Stomach smooth muscle (tissue), 2 donors: ENCODE data around the gene ANKFN1.

Source experiments
- H3K27ac ChIP-seq: one replicate; pipeline ENCODE4 v1.7.0; 2013; ENCODE audit warnings: mild to moderate bottlenecking, low read length, inconsistent platforms
- H3K27me3 ChIP-seq, 2 donors: one replicate each; pipeline ENCODE4 v1.7.0; 2013; ENCODE audit warnings: low read length in 2 of 2; ENCODE audit not compliant: insufficient read depth in 2 of 2, control insufficient read depth in 1 of 2
- H3K36me3 ChIP-seq, 2 donors: one replicate each; pipeline ENCODE4 v1.7.0; 2013; ENCODE audit warnings: low read length in 2 of 2; ENCODE audit not compliant: control insufficient read depth in 2 of 2, insufficient read depth in 2 of 2
- H3K4me1 ChIP-seq: one replicate; pipeline ENCODE4 v1.7.0; 2013; ENCODE audit warnings: low read length; ENCODE audit not compliant: control insufficient read depth, insufficient read depth
- H3K4me3 ChIP-seq, 2 donors: one replicate each; pipeline ENCODE4 v1.7.0; 2013; ENCODE audit warnings: low read length in 2 of 2
- H3K9ac ChIP-seq, 2 donors: one replicate each; pipeline ENCODE4 v1.7.0; 2013; ENCODE audit warnings: low read length in 2 of 2, mild to moderate bottlenecking in 1 of 2
- H3K9me3 ChIP-seq, 2 donors: one replicate each; pipeline ENCODE4 v1.7.0; 2013; ENCODE audit warnings: low read length in 2 of 2; ENCODE audit not compliant: control insufficient read depth in 2 of 2
- donor health status: healthy.
- donor health status: Pancreatic carcinoma.

ANKFN1 gene

GRCh38 chr17:56148333-56148732 is 4.9 kb upstream of the ANKFN1 start:
- Histone ChIP-seq H3K36me3 (no peaks in the 10 kb centered on the region), H3K9me3 (no peaks in the 10 kb centered on the region), H3K27me3 (no peaks in the 10 kb centered on the region), H3K4me3 (no peak overlapping the region), H3K4me1 (no peaks in the 10 kb centered on the region), H3K9ac (no peak overlapping the region), H3K27ac (no peak overlapping the region)

- no peaks in the 10 kb centered on the region for H3K36me3 ChIP-seq
- no peaks in the 10 kb centered on the region for H3K27me3 ChIP-seq
- H3K9ac ChIP-seq: no peak overlapping the region
- no peak overlapping the region for H3K27ac ChIP-seq
- H3K4me3 ChIP-seq: no peak overlapping the region
- H3K4me1 ChIP-seq: no peaks in the 10 kb centered on the region
- H3K9me3 ChIP-seq: no peaks in the 10 kb centered on the region
These were observed 3.8 kb upstream of the ANKFN1 start for GRCh38 chr17:56149266-56150036.

GRCh38 chr17:56150649-56151048 is 2.6 kb upstream of the ANKFN1 start:
- H3K4me1 ChIP-seq: no peaks in the 10 kb centered on the region
- no peak overlapping the region for H3K9ac ChIP-seq
- H3K4me3 ChIP-seq: no peak overlapping the region
- H3K27ac ChIP-seq: no peak overlapping the region
- H3K9me3 ChIP-seq: no peaks in the 10 kb centered on the region
- H3K36me3 ChIP-seq: no peaks in the 10 kb centered on the region
- no peaks in the 10 kb centered on the region for H3K27me3 ChIP-seq

DNA sequence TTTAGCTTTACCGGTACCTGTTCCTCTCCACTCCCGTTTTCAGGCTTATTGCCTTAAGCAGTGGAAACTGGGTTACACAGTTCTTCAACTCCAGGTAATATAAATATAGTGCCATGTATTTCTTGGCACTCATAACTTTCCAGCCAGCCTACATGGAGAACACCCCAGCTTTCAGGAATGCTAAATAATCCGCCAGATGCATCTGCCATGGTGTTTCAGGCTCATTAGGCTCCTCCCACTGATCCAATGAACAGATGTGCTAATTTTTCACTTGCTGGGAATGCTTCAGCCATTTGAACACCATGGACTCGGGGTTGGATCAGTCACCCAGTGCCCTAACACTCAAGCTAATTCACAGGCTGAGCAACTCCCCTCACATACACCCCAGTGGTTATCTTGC is 4.6 kb downstream of the ANKFN1 start:
- no peaks in the 10 kb centered on the region for H3K4me1 ChIP-seq
- no peak overlapping the region for H3K4me3 ChIP-seq
- no peak overlapping the region for H3K9ac ChIP-seq
- no peak overlapping the region for H3K27ac ChIP-seq
- H3K9me3 ChIP-seq: no peaks in the 10 kb centered on the region
- H3K27me3 ChIP-seq: no peaks in the 10 kb centered on the region
- H3K36me3 ChIP-seq: no peaks in the 10 kb centered on the region

- H3K27ac ChIP-seq: no peak overlapping the region
- H3K4me1 ChIP-seq: peaks cover 1% of the 10 kb centered on the region
- H3K9me3 ChIP-seq: no peaks in the 10 kb centered on the region
- no peak overlapping the region for H3K9ac ChIP-seq
- no peak overlapping the region for H3K4me3 ChIP-seq
- no peaks in the 10 kb centered on the region for H3K27me3 ChIP-seq
- no peaks in the 10 kb centered on the region for H3K36me3 ChIP-seq
These were observed 5.1 kb downstream of the ANKFN1 start for GRCh38 chr17:56158344-56158743.

- Histone ChIP-seq H3K4me1 (peaks cover 9% of the 10 kb centered on the region), H3K27ac (no peak overlapping the region), H3K9ac (no peak overlapping the region)
These were observed 5.9 kb downstream of the ANKFN1 start for GRCh38 chr17:56158915-56159825.

DNA sequence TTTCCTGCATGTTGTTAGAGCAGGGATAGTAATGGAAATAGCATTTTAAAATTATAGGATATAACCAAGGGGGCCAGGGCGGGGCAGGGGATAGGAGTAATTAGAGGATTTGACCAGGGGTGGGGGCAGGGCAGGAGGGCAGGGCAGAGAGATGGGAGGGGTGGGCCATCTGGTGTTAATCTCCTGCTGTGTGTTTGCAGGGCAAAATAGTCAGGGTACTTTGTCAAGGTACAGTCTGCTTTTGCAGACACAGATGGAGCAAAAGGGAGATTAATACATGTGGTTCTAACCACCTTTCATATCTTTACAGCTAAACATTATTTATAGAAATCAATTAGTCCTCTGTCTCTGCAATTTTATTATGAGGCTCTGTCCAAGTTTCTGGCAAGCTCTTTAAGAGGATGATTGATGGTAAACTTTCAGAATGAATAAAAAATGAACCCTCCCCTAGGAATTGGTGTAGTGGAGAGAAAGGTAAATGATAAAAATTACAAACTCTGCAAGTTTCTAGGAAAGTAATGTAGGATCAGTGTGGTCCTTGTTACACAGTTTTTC is 6.6 kb downstream of the ANKFN1 start:
- Histone ChIP-seq H3K27me3 (no peaks in the 10 kb centered on the region), H3K9me3 (no peaks in the 10 kb centered on the region), H3K9ac (no peak overlapping the region), H3K36me3 (no peaks in the 10 kb centered on the region), H3K27ac (no peak overlapping the region), H3K4me3 (no peak overlapping the region), H3K4me1 (peaks cover 10% of the 10 kb centered on the region)

More at GRCh38 chr17:56158915-56159825, 5.9 kb downstream of the ANKFN1 start:
- Histone ChIP-seq H3K9me3 (no peaks in the 10 kb centered on the region), H3K27me3 (no peaks in the 10 kb centered on the region), H3K36me3 (no peaks in the 10 kb centered on the region), H3K4me3 (no peak overlapping the region)

GRCh38 chr17:56160422-56160821 is 7.1 kb downstream of the ANKFN1 start:
- Histone ChIP-seq H3K9me3 (no peaks in the 10 kb centered on the region), H3K27ac (no peak overlapping the region), H3K9ac (no peak overlapping the region), H3K36me3 (no peaks in the 10 kb centered on the region), H3K4me1 (peaks cover 10% of the 10 kb centered on the region), H3K4me3 (no peak overlapping the region), H3K27me3 (no peaks in the 10 kb centered on the region)

- no peaks in the 10 kb centered on the region for H3K9me3 ChIP-seq
- no peak overlapping the region for H3K4me3 ChIP-seq
- no peaks in the 10 kb centered on the region for H3K27me3 ChIP-seq
- H3K9ac ChIP-seq: no peak overlapping the region
- H3K27ac ChIP-seq: no peak overlapping the region
- H3K36me3 ChIP-seq: no peaks in the 10 kb centered on the region
- H3K4me1 ChIP-seq: peaks cover 14% of the 10 kb centered on the region
These were observed 11.9 kb downstream of the ANKFN1 start for GRCh38 chr17:56165072-56165641.

- no peak overlapping the region for H3K27ac ChIP-seq
- H3K4me3 ChIP-seq: no peak overlapping the region
- H3K4me1 ChIP-seq: peaks cover 23% of the 10 kb centered on the region
- H3K9me3 ChIP-seq: no peaks in the 10 kb centered on the region
- H3K27me3 ChIP-seq: no peaks in the 10 kb centered on the region
- H3K36me3 ChIP-seq: no peaks in the 10 kb centered on the region
- H3K9ac ChIP-seq: no peak overlapping the region
These were observed 14.2 kb downstream of the ANKFN1 start for GRCh38 chr17:56167491-56167890.
